Colonic mucosa (tissue), 4 donors: ENCODE results near the gene DUSP9. TPM values are rescaled to one million over a fixed set of nuclear protein-coding genes. Genes with fewer than 3 reads are reported as not detected.

Experiments
- DNase-seq: peaks from one replicate; pipeline ENCODE4 v3.0.0-alpha.2; 2020
- H3K27ac ChIP-seq: fragments of 200-600 bp; one replicate; pipeline ENCODE4 v1.8.0; 2021
- H3K27me3 ChIP-seq: fragments of 200-600 bp; one replicate; pipeline ENCODE4 v1.8.0; 2021
- H3K36me3 ChIP-seq: fragments of 200-600 bp; one replicate; pipeline ENCODE4 v1.8.0; 2021
- H3K4me1 ChIP-seq: fragments of 200-600 bp; one replicate; pipeline ENCODE4 v1.8.0; 2021; ENCODE audit warnings: mild to moderate bottlenecking
- H3K4me3 ChIP-seq: fragments of 200-600 bp; one replicate; pipeline ENCODE4 v1.8.0; 2021
- H3K9ac ChIP-seq, 2 donors: one replicate each; pipeline ENCODE4 v1.7.0; 2013; ENCODE audit warnings: control low read depth in 2 of 2, low read depth in 2 of 2, low read length in 2 of 2
- H3K9me3 ChIP-seq: fragments of 200-600 bp; one replicate; pipeline ENCODE4 v1.8.0; 2021
- CTCF ChIP-seq: fragments of 200-600 bp; IDR thresholded peaks from one replicate; pipeline ENCODE4 v1.8.0; 2022; ENCODE audit warnings: antibody characterized with exemption, mild to moderate bottlenecking
- intact Hi-C: fragments of 100-400 bp; cut with DNase I; formaldehyde crosslinking; loops from one replicate; pipeline ENCODE4 v1.14.1; 2022
- total RNA-seq, 2 donors: library from RNA; stranded (reverse); fragmentation: NEBNext Ultra II Directional in 1 of 2; extraction: Animal tissue kit (Norgen Biotek cat#: 25700) in 1 of 2; gene quantifications; one replicate each; pipeline ENCODE4 v1.2.1, GENCODE V29; 2021
- donor health status: healthy.
- donor health status: DM: no; HTN: no; CAD: no.
- donor health status: DM: no; HTN: no; CAD: no.

The DUSP9 gene
- total RNA-seq, 2 donors from 2014 or later: 0.49 TPM; not detected in 1

DNA sequence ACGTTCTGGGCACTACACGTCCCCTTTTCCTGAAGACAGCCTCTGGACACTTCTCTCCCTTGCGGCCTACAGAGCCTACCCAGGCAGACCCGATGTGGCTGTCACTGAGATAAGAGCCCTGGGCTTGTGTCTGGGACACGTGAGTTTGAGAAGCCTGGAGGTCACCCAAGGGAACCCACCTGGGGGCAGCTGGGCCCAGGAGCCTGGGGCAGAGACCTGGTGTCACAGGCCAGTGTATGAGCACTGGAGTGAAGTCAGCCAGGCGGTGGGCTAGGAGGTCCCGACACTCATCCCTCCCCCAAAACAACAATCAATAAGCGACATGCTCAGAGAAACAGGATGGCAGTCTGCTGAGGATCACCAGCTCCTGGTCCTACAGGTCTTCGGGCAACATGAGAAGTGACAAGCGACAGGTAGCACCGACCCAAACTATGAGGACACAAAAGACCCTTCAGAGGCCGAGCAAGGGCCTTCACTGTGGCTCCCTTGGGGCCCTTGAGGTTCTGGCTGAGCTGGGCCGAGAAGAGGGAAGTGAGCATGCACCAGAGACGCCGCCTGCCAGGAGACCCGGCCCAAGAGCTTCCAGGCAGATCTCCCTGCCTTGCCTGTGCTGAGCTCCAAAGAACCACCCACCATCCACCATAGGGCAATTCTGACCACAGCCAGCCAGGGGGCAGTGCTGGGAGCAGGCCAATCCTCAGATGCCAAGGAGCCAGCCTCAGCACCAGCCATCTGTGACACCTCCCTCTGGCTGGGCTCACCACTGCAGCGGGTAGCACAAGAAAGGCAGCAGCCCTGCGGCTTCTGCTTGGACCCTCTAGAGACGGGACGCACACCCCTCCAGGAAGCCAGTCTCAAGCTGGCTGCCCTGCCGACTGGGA, 11.0 kb upstream of the DUSP9 start:
- intact Hi-C loops: no loop called here
- DNase-seq: no peak
- no peak overlapping the region for H3K27ac ChIP-seq
- H3K36me3 ChIP-seq: no peaks in the 10 kb centered on the region
- H3K4me1 ChIP-seq: no peaks in the 10 kb centered on the region
- no peak for TF ChIP-seq CTCF
- no peak overlapping the region for H3K4me3 ChIP-seq
- H3K27me3 ChIP-seq: no peaks in the 10 kb centered on the region
- H3K9ac ChIP-seq: no peak overlapping the region
- H3K9me3 ChIP-seq: no peaks in the 10 kb centered on the region

DNA sequence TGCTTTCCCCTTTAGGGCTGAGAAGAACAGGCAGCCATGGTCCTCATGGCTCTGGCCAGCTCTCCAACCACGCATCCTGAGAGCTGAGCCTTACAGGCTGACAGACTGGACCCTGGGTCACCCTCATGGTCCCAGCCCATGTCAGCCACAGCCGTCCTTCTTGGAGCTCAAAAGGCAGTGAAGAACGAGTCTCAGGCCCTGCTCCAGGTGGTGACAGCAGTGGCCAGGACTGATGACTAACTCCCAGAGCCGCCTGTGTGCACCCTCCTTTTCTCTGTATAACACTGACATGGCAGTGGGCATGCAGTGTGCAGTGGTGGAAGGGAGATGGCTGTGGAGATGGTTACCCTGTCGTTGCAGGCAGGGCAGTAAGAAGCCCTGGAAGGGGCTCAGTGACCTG, 10.3 kb upstream of the DUSP9 start:
- no peaks in the 10 kb centered on the region for H3K9me3 ChIP-seq
- intact Hi-C loops: no loop called here
- no peaks in the 10 kb centered on the region for H3K27me3 ChIP-seq
- H3K4me1 ChIP-seq: no peaks in the 10 kb centered on the region
- no peak overlapping the region for H3K27ac ChIP-seq
- no peaks in the 10 kb centered on the region for H3K36me3 ChIP-seq
- no peak for DNase-seq
- no peak overlapping the region for H3K9ac ChIP-seq
- H3K4me3 ChIP-seq: no peak overlapping the region
- TF ChIP-seq CTCF: no peak

DNA sequence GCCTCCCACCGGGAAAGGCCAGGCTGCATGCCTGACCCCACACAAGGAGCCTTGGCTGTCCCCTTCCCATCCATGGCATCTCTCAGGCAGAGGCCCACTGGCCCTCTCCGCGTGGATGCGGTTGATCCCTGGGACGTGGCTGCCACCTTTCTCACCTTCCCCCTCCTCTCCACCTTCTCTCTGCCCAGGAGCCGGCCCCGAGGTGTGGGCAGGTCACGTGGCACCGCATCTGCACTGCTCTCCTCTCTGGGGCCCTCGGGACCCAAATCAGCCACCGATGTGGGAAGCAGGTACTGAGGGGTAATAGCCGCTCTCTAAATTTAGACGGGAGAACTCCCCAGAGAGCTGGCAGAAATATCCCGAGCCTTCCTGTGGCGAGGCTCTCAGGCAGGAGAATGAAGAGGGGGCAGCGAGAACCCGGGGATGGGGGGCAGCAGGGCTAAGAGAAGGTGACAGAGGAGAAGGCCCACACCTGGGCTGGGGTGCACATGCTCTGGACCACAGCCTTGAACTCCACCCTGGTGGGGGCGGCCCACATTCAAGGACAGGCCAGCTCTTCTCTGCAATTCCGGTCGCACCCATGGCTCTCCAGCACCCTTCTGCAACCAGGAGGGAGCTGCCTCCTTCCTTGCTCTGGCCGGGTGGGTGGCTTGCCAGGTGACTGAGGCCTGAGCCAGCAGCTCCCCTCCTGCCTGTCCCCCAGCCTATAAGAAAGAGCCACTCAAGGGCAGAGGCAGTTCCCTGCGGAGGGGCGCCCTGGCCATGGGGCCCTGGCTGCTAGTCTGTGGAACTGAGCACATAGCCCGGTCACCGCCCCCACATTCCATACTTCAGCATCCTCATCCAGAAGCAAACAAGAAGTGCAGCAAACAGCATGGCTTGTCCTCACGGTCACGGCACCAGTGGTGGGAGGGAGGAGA, 9.6 kb upstream of the DUSP9 start:
- no peaks in the 10 kb centered on the region for H3K4me1 ChIP-seq
- H3K4me3 ChIP-seq: no peak overlapping the region
- DNase-seq: no peak
- no peaks in the 10 kb centered on the region for H3K36me3 ChIP-seq
- TF ChIP-seq CTCF: no peak
- H3K9me3 ChIP-seq: no peaks in the 10 kb centered on the region
- H3K27me3 ChIP-seq: peaks cover 6% of the 10 kb centered on the region
- H3K9ac ChIP-seq: no peak overlapping the region
- intact Hi-C loops: no loop called here
- no peak overlapping the region for H3K27ac ChIP-seq

GRCh38 chrX:153638041-153638371, 9.0 kb upstream of the DUSP9 start:
- peaks cover 12% of the 10 kb centered on the region for H3K27me3 ChIP-seq
- no peak for TF ChIP-seq CTCF
- no peak for DNase-seq

DNA sequence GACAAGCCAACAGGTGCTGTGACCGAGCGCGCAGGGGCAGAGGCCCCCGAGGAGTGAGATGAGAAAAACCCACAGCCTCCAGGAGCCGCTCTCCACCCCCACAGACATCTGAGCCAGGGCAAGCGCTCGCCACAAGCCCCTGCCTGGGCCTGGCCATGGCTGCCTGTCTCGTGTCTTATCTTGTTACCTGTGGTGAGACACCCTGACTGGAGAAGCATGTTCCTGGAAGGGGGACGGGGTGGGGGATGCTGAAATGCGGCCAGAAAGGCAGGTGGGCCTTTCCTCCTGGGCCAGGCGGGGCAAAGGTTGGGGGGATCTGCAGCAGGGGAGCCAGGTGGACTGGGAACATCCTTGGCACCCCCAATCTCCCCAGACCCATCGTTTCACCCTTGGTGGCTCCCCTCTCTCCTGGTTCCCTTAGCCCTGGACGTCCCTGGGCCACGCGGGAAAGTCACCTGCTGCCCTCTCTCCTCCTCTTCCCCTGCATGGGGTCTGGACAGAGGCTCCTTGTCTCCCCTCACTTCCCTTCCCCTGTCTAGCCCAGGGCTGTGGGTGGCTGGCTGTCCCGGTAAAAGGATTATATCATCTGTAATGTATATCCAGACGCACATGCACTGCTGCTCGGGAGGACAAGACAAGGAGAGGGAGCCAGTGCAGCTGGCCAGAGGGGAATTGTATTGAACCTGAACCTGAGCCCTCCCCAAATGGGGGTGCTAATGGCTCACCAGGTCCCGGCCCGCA, 8.4 kb upstream of the DUSP9 start:
- Histone ChIP-seq H3K4me1 (no peaks in the 10 kb centered on the region), H3K27ac (no peak overlapping the region), H3K9me3 (no peaks in the 10 kb centered on the region), H3K36me3 (no peaks in the 10 kb centered on the region), H3K27me3 (peaks cover 17% of the 10 kb centered on the region), H3K4me3 (no peak overlapping the region), H3K9ac (no peak overlapping the region)
- no peak for TF ChIP-seq CTCF
- DNase-seq: no peak
- intact Hi-C loops: no loop called here

More at GRCh38 chrX:153638041-153638371, 9.0 kb upstream of the DUSP9 start:
- Histone ChIP-seq H3K4me1 (no peaks in the 10 kb centered on the region), H3K36me3 (no peaks in the 10 kb centered on the region), H3K27ac (no peak overlapping the region), H3K4me3 (no peak overlapping the region), H3K9me3 (no peaks in the 10 kb centered on the region), H3K9ac (no peak overlapping the region)
- intact Hi-C loops: no loop called here
